NCI-H510A treated with DMSO at 0.1 percent for 48 hours (cell line): Measurements from ENCODE around the gene URI1.

Experiments
- DNase-seq: peaks from one replicate; lab custom pipeline; 2025; lab: John Stamatoyannopoulos, UW

The URI1 gene

GRCh38 chr19:30056580-30056979 is 114.5 kb downstream of the URI1 start:
- DNase-seq = no peak

GRCh38 chr19:30059741-30060457 is 117.9 kb downstream of the URI1 start:
- no peak for DNase-seq

- no peak for DNase-seq
Observed at GRCh38 chr19:30060531-30061222, 118.6 kb downstream of the URI1 start.

GRCh38 chr19:30061223-30062064 is 119.4 kb downstream of the URI1 start:
- DNase-seq = no peak

GRCh38 chr19:30062065-30062906 is 120.2 kb downstream of the URI1 start:
- DNase-seq = no peak

- no peak for DNase-seq
Observed at GRCh38 chr19:30062907-30063649, 121.0 kb downstream of the URI1 start.

GRCh38 chr19:30063650-30064347 is 121.8 kb downstream of the URI1 start:
- no peak for DNase-seq

- no peak for DNase-seq
Observed at GRCh38 chr19:30064348-30064699, 122.3 kb downstream of the URI1 start.

- no peak for DNase-seq
Observed at GRCh38 chr19:30064771-30065494, 122.9 kb downstream of the URI1 start.

- DNase-seq = no peak
Observed at GRCh38 chr19:30065680-30066606, 123.9 kb downstream of the URI1 start.
